HEK293 (cell line): ENCODE measurements around the gene GNAQ.

Source experiments
- CTCF ChIA-PET: fragments of 350-600 bp; formaldehyde crosslinking; extraction: SDS; loops from one replicate; lab custom pipeline; 2021; ENCODE audit warnings: antibody characterized with exemption; lab: Yijun Ruan, JAX
- POLR2A ChIA-PET: fragments of 300-600 bp; formaldehyde crosslinking; extraction: SDS; loops from one replicate; lab custom pipeline; 2020; ENCODE audit warnings: antibody characterized with exemption, inconsistent platforms; lab: Yijun Ruan, JAX
- H3K27ac ChIP-seq: fragments of 200-500 bp; sonication (Bioruptor generic); 2 replicates; pipeline ENCODE4 v1.5.1; 2014; ENCODE audit warnings: low read depth, low read length, control low read depth, inconsistent platforms; ENCODE audit errors: extremely low read depth
- H3K36me3 ChIP-seq, 2 experiments: fragments of 200-500 bp in 1 of 2; sonication (Bioruptor generic) in 1 of 2; 1 replicate in 1 of 2; 2 replicates in 1 of 2; pipeline ENCODE4 v1.5.1; 2014 to 2017; ENCODE audit warnings: inconsistent platforms in 2 of 2, low read length in 2 of 2; ENCODE audit not compliant: control insufficient read depth in 2 of 2, insufficient read depth in 1 of 2
- H3K4me1 ChIP-seq: fragments of 200-500 bp; sonication (Bioruptor generic); 2 replicates; pipeline ENCODE4 v1.5.1; 2014; ENCODE audit warnings: mild to moderate bottlenecking, low read length, inconsistent platforms; ENCODE audit not compliant: control insufficient read depth, insufficient read depth
- H3K4me3 ChIP-seq: 2 replicates; pipeline ENCODE4 v1.5.1; 2011; ENCODE audit warnings: low read depth, mild to moderate bottlenecking, control low read depth, low read length, moderate library complexity
- H3K9me3 ChIP-seq: fragments of 200-500 bp; sonication (Bioruptor generic); 2 replicates; pipeline ENCODE4 v1.5.1; 2014; ENCODE audit warnings: low read depth, low read length, inconsistent platforms; ENCODE audit not compliant: control insufficient read depth, insufficient read depth
- GLI2 ChIP-seq: fragments of 450-650 bp; formaldehyde crosslinking; IDR thresholded peaks from 2 replicates; pipeline ENCODE4; 2017; ENCODE audit warnings: missing biosample characterization, missing genetic modification characterization, low read depth, borderline replicate concordance
- PRDM1 ChIP-seq: fragments of 450-650 bp; formaldehyde crosslinking; IDR thresholded peaks from 2 replicates; pipeline ENCODE4; 2016; ENCODE audit warnings: missing biosample characterization, missing genetic modification characterization
- PRDM6 ChIP-seq: fragments of 450-650 bp; formaldehyde crosslinking; IDR thresholded peaks from 2 replicates; pipeline ENCODE4 v1.5.1; 2017; ENCODE audit warnings: missing biosample characterization, missing genetic modification characterization
- ZBTB26 ChIP-seq: fragments of 450-650 bp; formaldehyde crosslinking; optimal IDR thresholded peaks from 2 replicates; pipeline ENCODE3; 2016; ENCODE audit warnings: missing biosample characterization, mild to moderate bottlenecking, missing genetic modification characterization
- ZBTB44 ChIP-seq: fragments of 450-650 bp; IDR thresholded peaks from 2 replicates; pipeline ENCODE4 v1.5.1; 2018; ENCODE audit warnings: missing biosample characterization, mild to moderate bottlenecking, missing genetic modification characterization
- ZNF133 ChIP-seq: fragments of 450-650 bp; formaldehyde crosslinking; IDR thresholded peaks from 2 replicates; pipeline ENCODE4 v1.5.1; 2016; ENCODE audit warnings: missing biosample characterization, missing genetic modification characterization
- ZNF184 ChIP-seq: fragments of 450-650 bp; IDR thresholded peaks from 2 replicates; pipeline ENCODE4 v1.5.1; 2018; ENCODE audit warnings: missing biosample characterization, mild to moderate bottlenecking, missing genetic modification characterization
- ZNF2 ChIP-seq: fragments of 450-650 bp; formaldehyde crosslinking; IDR thresholded peaks from 2 replicates; pipeline ENCODE4 v1.5.1; 2016; ENCODE audit warnings: missing biosample characterization, missing genetic modification characterization
- ZNF302 ChIP-seq: fragments of 450-650 bp; formaldehyde crosslinking; IDR thresholded peaks from 2 replicates; pipeline ENCODE4 v1.5.1; 2016; ENCODE audit warnings: missing biosample characterization, missing genetic modification characterization, low read depth
- ZNF341 ChIP-seq: fragments of 450-650 bp; formaldehyde crosslinking; IDR thresholded peaks from 2 replicates; pipeline ENCODE4; 2016; ENCODE audit warnings: low read depth, missing biosample characterization, missing genetic modification characterization
- ZNF433 ChIP-seq: fragments of 450-650 bp; formaldehyde crosslinking; IDR thresholded peaks from 2 replicates; pipeline ENCODE4 v1.5.1; 2016; ENCODE audit warnings: missing biosample characterization, missing genetic modification characterization, low read depth
- ZNF510 ChIP-seq: fragments of 450-650 bp; formaldehyde crosslinking; IDR thresholded peaks from 2 replicates; pipeline ENCODE4 v1.5.1; 2018; ENCODE audit warnings: mild to moderate bottlenecking, missing genetic modification characterization, missing biosample characterization; ENCODE audit not compliant: insufficient replicate concordance
- ZNF544 ChIP-seq: fragments of 450-650 bp; formaldehyde crosslinking; IDR thresholded peaks from 2 replicates; pipeline ENCODE4 v1.5.0; 2017; ENCODE audit warnings: missing biosample characterization, missing genetic modification characterization
- ZNF629 ChIP-seq: fragments of 450-650 bp; formaldehyde crosslinking; IDR thresholded peaks from 2 replicates; pipeline ENCODE4 v1.5.1; 2017; ENCODE audit warnings: missing biosample characterization, missing genetic modification characterization
- ZNF664 ChIP-seq: fragments of 450-650 bp; formaldehyde crosslinking; IDR thresholded peaks from 2 replicates; pipeline ENCODE4 v1.5.1; 2016; ENCODE audit warnings: missing biosample characterization, missing genetic modification characterization
- ZNF704 ChIP-seq: fragments of 450-650 bp; formaldehyde crosslinking; IDR thresholded peaks from 2 replicates; pipeline ENCODE4 v1.5.1; 2016; ENCODE audit warnings: missing biosample characterization, missing genetic modification characterization
- ZNF777 ChIP-seq: fragments of 450-650 bp; formaldehyde crosslinking; IDR thresholded peaks from 2 replicates; pipeline ENCODE4 v1.5.1; 2017; ENCODE audit warnings: missing biosample characterization, missing genetic modification characterization, borderline replicate concordance
- TF ChIP-seq, protein P1 (sequence below): fragments of 450-650 bp; formaldehyde crosslinking; IDR thresholded peaks from 2 replicates; pipeline ENCODE4 v1.5.1; 2016; ENCODE audit warnings: missing biosample characterization, missing genetic modification characterization, low read depth
- TF ChIP-seq, protein P2 (sequence below): fragments of 450-650 bp; formaldehyde crosslinking; IDR thresholded peaks from 2 replicates; pipeline ENCODE4 v1.5.1; 2017; ENCODE audit warnings: missing biosample characterization, missing genetic modification characterization

The GNAQ gene

DNA sequence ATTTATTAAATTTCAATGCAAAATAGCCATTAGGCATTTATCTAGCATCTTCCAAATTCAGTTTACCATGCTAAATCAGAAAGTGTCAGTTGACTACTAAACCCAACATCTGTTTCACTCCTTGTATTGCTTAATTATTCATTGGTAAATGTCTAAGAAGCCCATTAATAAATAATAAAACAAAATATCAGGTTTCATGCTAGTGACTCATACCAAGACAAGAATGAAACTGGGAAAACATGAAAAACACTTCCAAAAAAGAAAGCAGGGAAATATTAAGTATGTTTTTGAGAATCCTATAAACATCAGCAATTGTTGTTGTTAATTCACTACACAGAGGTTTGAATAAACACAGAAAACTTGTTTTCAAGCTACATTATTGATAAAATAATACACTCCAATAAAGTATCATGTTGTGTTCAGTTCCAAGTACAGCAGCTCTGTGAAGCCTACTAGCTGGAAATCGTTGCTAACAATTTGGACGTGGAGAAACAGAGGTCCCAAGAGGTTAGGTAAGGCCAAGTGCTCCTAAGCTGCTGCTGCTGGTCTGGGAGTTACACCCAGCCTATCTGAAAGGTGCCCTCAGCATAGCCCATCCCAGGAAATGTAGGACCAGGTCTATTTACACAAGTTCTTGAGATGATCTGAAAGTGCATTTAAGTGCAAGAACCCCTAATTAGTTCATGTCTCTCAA lies 78.8 kb downstream of the GNAQ start:
- CTCF ChIA-PET = no interaction called here
- Histone ChIP-seq H3K9me3 (no peaks in the 10 kb centered on the region), H3K4me1 (peaks cover 18% of the 10 kb centered on the region), H3K36me3 (no peaks in the 10 kb centered on the region), H3K27ac (no peak overlapping the region)
- POLR2A ChIA-PET = no interaction called here
- peak; percentile 15; the same call in 1 of the 2 replicates for TF ChIP-seq PRDM6 (tag by site-specific recombination)
- TF ChIP-seq, protein P1, sequence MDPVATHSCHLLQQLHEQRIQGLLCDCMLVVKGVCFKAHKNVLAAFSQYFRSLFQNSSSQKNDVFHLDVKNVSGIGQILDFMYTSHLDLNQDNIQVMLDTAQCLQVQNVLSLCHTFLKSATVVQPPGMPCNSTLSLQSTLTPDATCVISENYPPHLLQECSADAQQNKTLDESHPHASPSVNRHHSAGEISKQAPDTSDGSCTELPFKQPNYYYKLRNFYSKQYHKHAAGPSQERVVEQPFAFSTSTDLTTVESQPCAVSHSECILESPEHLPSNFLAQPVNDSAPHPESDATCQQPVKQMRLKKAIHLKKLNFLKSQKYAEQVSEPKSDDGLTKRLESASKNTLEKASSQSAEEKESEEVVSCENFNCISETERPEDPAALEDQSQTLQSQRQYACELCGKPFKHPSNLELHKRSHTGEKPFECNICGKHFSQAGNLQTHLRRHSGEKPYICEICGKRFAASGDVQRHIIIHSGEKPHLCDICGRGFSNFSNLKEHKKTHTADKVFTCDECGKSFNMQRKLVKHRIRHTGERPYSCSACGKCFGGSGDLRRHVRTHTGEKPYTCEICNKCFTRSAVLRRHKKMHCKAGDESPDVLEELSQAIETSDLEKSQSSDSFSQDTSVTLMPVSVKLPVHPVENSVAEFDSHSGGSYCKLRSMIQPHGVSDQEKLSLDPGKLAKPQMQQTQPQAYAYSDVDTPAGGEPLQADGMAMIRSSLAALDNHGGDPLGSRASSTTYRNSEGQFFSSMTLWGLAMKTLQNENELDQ (tag by site-specific recombination) = no peak
- TF ChIP-seq, all 188 proteins: peak for 1
- no peak overlapping the region for H3K4me3 ChIP-seq

GRCh38 chr9:77951369-77951768 lies 80.2 kb downstream of the GNAQ start:
- POLR2A ChIA-PET = no interaction called here
- Histone ChIP-seq H3K27ac (no peak overlapping the region), H3K4me3 (no peak overlapping the region), H3K4me1 (peaks cover 25% of the 10 kb centered on the region), H3K9me3 (no peaks in the 10 kb centered on the region), H3K36me3 (no peaks in the 10 kb centered on the region)
- no peak for TF ChIP-seq ZBTB44 (tag by site-specific recombination)
- no peak for TF ChIP-seq ZNF341 (tag by site-specific recombination)
- no peak for TF ChIP-seq ZNF510 (tag by site-specific recombination)
- no peak for TF ChIP-seq ZNF544 (tag by site-specific recombination)
- TF ChIP-seq ZNF184 (tag by site-specific recombination) = no peak
- TF ChIP-seq ZBTB26 (tag by site-specific recombination) = no peak
- no peak for TF ChIP-seq ZNF2 (tag by site-specific recombination)
- no peak for TF ChIP-seq ZNF664 (tag by site-specific recombination)
- no peak for TF ChIP-seq GLI2 (tag by site-specific recombination)
- TF ChIP-seq ZNF133 (tag by site-specific recombination) = no peak
- TF ChIP-seq, protein P2, sequence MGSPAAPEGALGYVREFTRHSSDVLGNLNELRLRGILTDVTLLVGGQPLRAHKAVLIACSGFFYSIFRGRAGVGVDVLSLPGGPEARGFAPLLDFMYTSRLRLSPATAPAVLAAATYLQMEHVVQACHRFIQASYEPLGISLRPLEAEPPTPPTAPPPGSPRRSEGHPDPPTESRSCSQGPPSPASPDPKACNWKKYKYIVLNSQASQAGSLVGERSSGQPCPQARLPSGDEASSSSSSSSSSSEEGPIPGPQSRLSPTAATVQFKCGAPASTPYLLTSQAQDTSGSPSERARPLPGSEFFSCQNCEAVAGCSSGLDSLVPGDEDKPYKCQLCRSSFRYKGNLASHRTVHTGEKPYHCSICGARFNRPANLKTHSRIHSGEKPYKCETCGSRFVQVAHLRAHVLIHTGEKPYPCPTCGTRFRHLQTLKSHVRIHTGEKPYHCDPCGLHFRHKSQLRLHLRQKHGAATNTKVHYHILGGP (tag by site-specific recombination) = no peak
- no peak for TF ChIP-seq ZNF302 (tag by site-specific recombination)
- no peak for TF ChIP-seq ZNF777 (tag by site-specific recombination)
- TF ChIP-seq ZNF704 = no peak
- no peak for TF ChIP-seq ZNF433 (tag by site-specific recombination)
- TF ChIP-seq PRDM1 = no peak
- TF ChIP-seq ZNF629 = no peak
- CTCF ChIA-PET = interaction anchor here (0.6 to 1.2 kb wide), 2 partner anchors 84 to 225 kb away, joined by 3 to 5 read pairs; no protein-coding TSS in a partner anchor
